Thyroid gland (tissue), 4 donors: ENCODE results near the gene HYAL3.

Experiments
- POLR2A ChIP-seq, 2 donors: fragments of 450-650 bp; IDR thresholded peaks; one replicate each; pipeline ENCODE4 v1.6.1; 2017; ENCODE audit warnings: antibody characterized with exemption in 2 of 2, mild to moderate bottlenecking in 2 of 2, moderate library complexity in 1 of 2
- TF ChIP-seq, protein P1 (sequence below), 6 experiments: fragments of 200-600 bp in 3 of 6; fragments of 450-650 bp in 3 of 6; sonication (generic) in 3 of 6; IDR thresholded peaks; one replicate each; pipeline ENCODE4 v1.5.1; 2016 to 2019; ENCODE audit warnings: antibody characterized with exemption in 6 of 6, mild to moderate bottlenecking in 2 of 6, inconsistent platforms in 1 of 6, moderate library complexity in 1 of 6

DNA sequence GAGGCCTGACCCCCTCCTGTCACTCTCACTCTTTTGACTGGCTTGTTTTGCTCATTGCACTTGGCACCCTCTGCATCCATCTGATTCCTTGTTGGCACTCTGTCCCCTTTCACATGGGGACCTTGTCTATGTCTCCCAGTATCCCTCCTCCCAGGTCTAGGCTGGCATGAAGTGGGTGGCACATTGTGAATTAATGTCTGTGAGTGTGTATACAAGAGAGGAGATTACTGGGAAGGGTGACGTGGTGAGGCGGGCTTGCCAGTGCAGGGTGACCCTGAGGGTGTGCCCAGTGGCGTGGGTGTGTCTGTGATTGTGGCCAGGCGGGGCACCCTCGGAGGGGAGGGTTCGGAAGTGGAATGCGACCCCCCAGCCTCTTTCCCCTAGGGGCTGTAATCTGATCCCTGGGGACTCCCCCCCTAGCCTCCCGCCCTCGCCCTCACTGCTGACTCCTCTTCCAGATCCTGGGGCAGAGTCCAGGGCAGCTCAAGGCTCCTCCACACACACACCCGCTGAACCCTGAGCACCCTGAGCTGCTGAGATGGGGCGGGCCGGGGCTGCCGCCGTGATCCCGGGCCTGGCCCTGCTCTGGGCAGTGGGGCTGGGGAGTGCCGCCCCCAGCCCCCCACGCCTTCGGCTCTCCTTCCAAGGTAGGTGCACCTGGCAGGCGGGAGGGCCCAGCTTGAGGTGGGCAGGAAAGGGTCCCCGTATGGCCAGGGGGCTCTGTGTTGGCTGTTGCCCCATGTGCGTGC, 30.3 kb downstream of the HYAL3 start, which contains the start of gene SEMA3B:
- TF ChIP-seq, protein P1, sequence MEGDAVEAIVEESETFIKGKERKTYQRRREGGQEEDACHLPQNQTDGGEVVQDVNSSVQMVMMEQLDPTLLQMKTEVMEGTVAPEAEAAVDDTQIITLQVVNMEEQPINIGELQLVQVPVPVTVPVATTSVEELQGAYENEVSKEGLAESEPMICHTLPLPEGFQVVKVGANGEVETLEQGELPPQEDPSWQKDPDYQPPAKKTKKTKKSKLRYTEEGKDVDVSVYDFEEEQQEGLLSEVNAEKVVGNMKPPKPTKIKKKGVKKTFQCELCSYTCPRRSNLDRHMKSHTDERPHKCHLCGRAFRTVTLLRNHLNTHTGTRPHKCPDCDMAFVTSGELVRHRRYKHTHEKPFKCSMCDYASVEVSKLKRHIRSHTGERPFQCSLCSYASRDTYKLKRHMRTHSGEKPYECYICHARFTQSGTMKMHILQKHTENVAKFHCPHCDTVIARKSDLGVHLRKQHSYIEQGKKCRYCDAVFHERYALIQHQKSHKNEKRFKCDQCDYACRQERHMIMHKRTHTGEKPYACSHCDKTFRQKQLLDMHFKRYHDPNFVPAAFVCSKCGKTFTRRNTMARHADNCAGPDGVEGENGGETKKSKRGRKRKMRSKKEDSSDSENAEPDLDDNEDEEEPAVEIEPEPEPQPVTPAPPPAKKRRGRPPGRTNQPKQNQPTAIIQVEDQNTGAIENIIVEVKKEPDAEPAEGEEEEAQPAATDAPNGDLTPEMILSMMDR (IDR thresholded peaks at IDR 0.05): no peak
- peak; percentile 38 to 57 for TF ChIP-seq POLR2A (IDR thresholded peaks at IDR 0.05)
